Epithelial cell of prostate (primary cell): ENCODE measurements around the gene ATP10A.

Experiments
- DNase-seq: peaks from one replicate; pipeline ENCODE4 v3.0.0-alpha.2; 2011; ENCODE audit warnings: low read depth, low spot score
- H3K27ac ChIP-seq: fragments of 450-650 bp; 2 replicates; pipeline ENCODE4 v1.5.1; 2017; ENCODE audit warnings: mild to moderate bottlenecking

ATP10A gene

GRCh38 chr15:25689592-25689991, 173.5 kb downstream of the ATP10A start:
- H3K27ac ChIP-seq: no peak overlapping the region

GRCh38 chr15:25688166-25688565, 175.0 kb downstream of the ATP10A start:
- DNase-seq: no peak
- no peak overlapping the region for H3K27ac ChIP-seq

More at GRCh38 chr15:25689592-25689991, 173.5 kb downstream of the ATP10A start:
- no peak for DNase-seq

- H3K27ac ChIP-seq: no peak overlapping the region
- DNase-seq: no peak
Observed at GRCh38 chr15:25687689-25688088, 175.4 kb downstream of the ATP10A start.

- no peak overlapping the region for H3K27ac ChIP-seq
- DNase-seq: no peak
Observed at GRCh38 chr15:25687276-25687675, 175.9 kb downstream of the ATP10A start.

- DNase-seq: no peak
- H3K27ac ChIP-seq: no peak overlapping the region
Observed at GRCh38 chr15:25686780-25687179, 176.3 kb downstream of the ATP10A start.

- DNase-seq: no peak
- H3K27ac ChIP-seq: no peak overlapping the region
Observed at GRCh38 chr15:25684521-25685431, 178.4 kb downstream of the ATP10A start.

GRCh38 chr15:25683911-25684310, 179.2 kb downstream of the ATP10A start:
- no peak for DNase-seq
- no peak overlapping the region for H3K27ac ChIP-seq

GRCh38 chr15:25683415-25683814, 179.7 kb downstream of the ATP10A start:
- no peak overlapping the region for H3K27ac ChIP-seq
- no peak for DNase-seq

GRCh38 chr15:25682340-25682739, 180.8 kb downstream of the ATP10A start:
- no peak for DNase-seq
- no peak overlapping the region for H3K27ac ChIP-seq

GRCh38 chr15:25680686-25681025, 182.5 kb downstream of the ATP10A start:
- no peak for DNase-seq
- no peak overlapping the region for H3K27ac ChIP-seq

- DNase-seq: no peak
- H3K27ac ChIP-seq: no peak overlapping the region
Observed at GRCh38 chr15:25679964-25680685, 183.0 kb downstream of the ATP10A start.

GRCh38 chr15:25679492-25679891, 183.6 kb downstream of the ATP10A start:
- DNase-seq: no peak

GRCh38 chr15:25678500-25678855, 184.6 kb downstream of the ATP10A start:
- no peak overlapping the region for H3K27ac ChIP-seq
- no peak for DNase-seq

More at GRCh38 chr15:25679492-25679891, 183.6 kb downstream of the ATP10A start:
- H3K27ac ChIP-seq: no peak overlapping the region

GRCh38 chr15:25677719-25678499, 185.2 kb downstream of the ATP10A start:
- no peak for DNase-seq

GRCh38 chr15:25676070-25676469, 187.1 kb downstream of the ATP10A start:
- DNase-seq: no peak
- no peak overlapping the region for H3K27ac ChIP-seq

More at GRCh38 chr15:25677719-25678499, 185.2 kb downstream of the ATP10A start:
- no peak overlapping the region for H3K27ac ChIP-seq

GRCh38 chr15:25675396-25675795, 187.7 kb downstream of the ATP10A start:
- no peak for DNase-seq
- no peak overlapping the region for H3K27ac ChIP-seq

- DNase-seq: no peak
- no peak overlapping the region for H3K27ac ChIP-seq
Observed at GRCh38 chr15:25674913-25675312, 188.2 kb downstream of the ATP10A start.

GRCh38 chr15:25673972-25674371, 189.2 kb downstream of the ATP10A start:
- DNase-seq: no peak
- H3K27ac ChIP-seq: no peak overlapping the region

GRCh38 chr15:25673351-25673750, 189.8 kb downstream of the ATP10A start:
- H3K27ac ChIP-seq: no peak overlapping the region
- no peak for DNase-seq

- H3K27ac ChIP-seq: no peak overlapping the region
- no peak for DNase-seq
Observed at GRCh38 chr15:25671132-25671531, 192.0 kb downstream of the ATP10A start.

GRCh38 chr15:25670621-25671020, 192.5 kb downstream of the ATP10A start:
- no peak overlapping the region for H3K27ac ChIP-seq
- no peak for DNase-seq
